ENCODE results near the gene ADARB2.

The ADARB2 gene

GRCh38 chr10:1384026-1384425, 353.3 kb downstream of the ADARB2 start:
- Histone ChIP-seq H3K4me3 (IDR thresholded peaks at IDR 0.05; ENCODE audit: insufficient read depth, low read depth, low read length) (no peak overlapping the region), H3K27ac (no peak overlapping the region), H3K4me2 (no peak overlapping the region), H3K9ac (no peak overlapping the region), H3K79me2 (ENCODE audit: insufficient read depth, low read depth) (no peaks in the 10 kb centered on the region), H3K36me3 (ENCODE audit: insufficient read depth) (no peaks in the 10 kb centered on the region), H3K27me3 (ENCODE audit: insufficient read depth, low read depth) (no peaks in the 10 kb centered on the region), H3K4me1 (ENCODE audit: low read depth, poor library complexity, severe bottlenecking) (no peaks in the 10 kb centered on the region), H4K20me1 (ENCODE audit: insufficient read depth) (no peaks in the 10 kb centered on the region), H2AFZ (ENCODE audit: low read depth) (no peak overlapping the region)
- TF ChIP-seq, protein P1, sequence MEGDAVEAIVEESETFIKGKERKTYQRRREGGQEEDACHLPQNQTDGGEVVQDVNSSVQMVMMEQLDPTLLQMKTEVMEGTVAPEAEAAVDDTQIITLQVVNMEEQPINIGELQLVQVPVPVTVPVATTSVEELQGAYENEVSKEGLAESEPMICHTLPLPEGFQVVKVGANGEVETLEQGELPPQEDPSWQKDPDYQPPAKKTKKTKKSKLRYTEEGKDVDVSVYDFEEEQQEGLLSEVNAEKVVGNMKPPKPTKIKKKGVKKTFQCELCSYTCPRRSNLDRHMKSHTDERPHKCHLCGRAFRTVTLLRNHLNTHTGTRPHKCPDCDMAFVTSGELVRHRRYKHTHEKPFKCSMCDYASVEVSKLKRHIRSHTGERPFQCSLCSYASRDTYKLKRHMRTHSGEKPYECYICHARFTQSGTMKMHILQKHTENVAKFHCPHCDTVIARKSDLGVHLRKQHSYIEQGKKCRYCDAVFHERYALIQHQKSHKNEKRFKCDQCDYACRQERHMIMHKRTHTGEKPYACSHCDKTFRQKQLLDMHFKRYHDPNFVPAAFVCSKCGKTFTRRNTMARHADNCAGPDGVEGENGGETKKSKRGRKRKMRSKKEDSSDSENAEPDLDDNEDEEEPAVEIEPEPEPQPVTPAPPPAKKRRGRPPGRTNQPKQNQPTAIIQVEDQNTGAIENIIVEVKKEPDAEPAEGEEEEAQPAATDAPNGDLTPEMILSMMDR (conservative IDR thresholded peaks at IDR 0.05; ENCODE audit: low read depth, low read length): no peak

- H3K9ac ChIP-seq: no peak overlapping the region
- TF ChIP-seq, protein P1 (conservative IDR thresholded peaks at IDR 0.05; ENCODE audit: low read depth, low read length): no peak
- H2AFZ ChIP-seq (ENCODE audit: low read depth): no peak overlapping the region
- no peaks in the 10 kb centered on the region for H3K27me3 ChIP-seq (ENCODE audit: insufficient read depth, low read depth)
- no peak overlapping the region for H3K4me3 ChIP-seq (IDR thresholded peaks at IDR 0.05; ENCODE audit: insufficient read depth, low read depth, low read length)
- H3K4me1 ChIP-seq (ENCODE audit: low read depth, poor library complexity, severe bottlenecking): no peaks in the 10 kb centered on the region
- H3K27ac ChIP-seq: no peak overlapping the region
- no peaks in the 10 kb centered on the region for H4K20me1 ChIP-seq (ENCODE audit: insufficient read depth)
- H3K36me3 ChIP-seq (ENCODE audit: insufficient read depth): no peaks in the 10 kb centered on the region
- no peak overlapping the region for H3K4me2 ChIP-seq
- H3K79me2 ChIP-seq (ENCODE audit: insufficient read depth, low read depth): no peaks in the 10 kb centered on the region
These were observed 354.6 kb downstream of the ADARB2 start for GRCh38 chr10:1382711-1383110.

- no peaks in the 10 kb centered on the region for H3K27me3 ChIP-seq (ENCODE audit: insufficient read depth, low read depth)
- no peaks in the 10 kb centered on the region for H4K20me1 ChIP-seq (ENCODE audit: insufficient read depth)
- H3K4me2 ChIP-seq: no peak overlapping the region
- no peak overlapping the region for H3K9ac ChIP-seq
- H2AFZ ChIP-seq (ENCODE audit: low read depth): no peak overlapping the region
- no peaks in the 10 kb centered on the region for H3K79me2 ChIP-seq (ENCODE audit: insufficient read depth, low read depth)
- no peaks in the 10 kb centered on the region for H3K4me1 ChIP-seq (ENCODE audit: low read depth, poor library complexity, severe bottlenecking)
- no peaks in the 10 kb centered on the region for H3K36me3 ChIP-seq (ENCODE audit: insufficient read depth)
- H3K27ac ChIP-seq: no peak overlapping the region
- no peak overlapping the region for H3K4me3 ChIP-seq (IDR thresholded peaks at IDR 0.05; ENCODE audit: insufficient read depth, low read depth, low read length)
- TF ChIP-seq, protein P1 (conservative IDR thresholded peaks at IDR 0.05; ENCODE audit: low read depth, low read length): no peak
These were observed 356.0 kb downstream of the ADARB2 start for GRCh38 chr10:1381339-1381738.

- H2AFZ ChIP-seq (ENCODE audit: low read depth): no peak overlapping the region
- H3K4me3 ChIP-seq (IDR thresholded peaks at IDR 0.05; ENCODE audit: insufficient read depth, low read depth, low read length): no peak overlapping the region
- no peak overlapping the region for H3K4me2 ChIP-seq
- H3K79me2 ChIP-seq (ENCODE audit: insufficient read depth, low read depth): no peaks in the 10 kb centered on the region
- no peaks in the 10 kb centered on the region for H3K27me3 ChIP-seq (ENCODE audit: insufficient read depth, low read depth)
- H4K20me1 ChIP-seq (ENCODE audit: insufficient read depth): no peaks in the 10 kb centered on the region
- H3K4me1 ChIP-seq (ENCODE audit: low read depth, poor library complexity, severe bottlenecking): no peaks in the 10 kb centered on the region
- no peaks in the 10 kb centered on the region for H3K36me3 ChIP-seq (ENCODE audit: insufficient read depth)
- TF ChIP-seq, protein P1 (conservative IDR thresholded peaks at IDR 0.05; ENCODE audit: low read depth, low read length): no peak
- H3K9ac ChIP-seq: no peak overlapping the region
- no peak overlapping the region for H3K27ac ChIP-seq
These were observed 357.1 kb downstream of the ADARB2 start for GRCh38 chr10:1380088-1380671.
